HEK293T (cell line): ENCODE data around the gene PCF11.

Experiments
- BHLHE40 ChIP-seq: fragments of 450-650 bp; IDR thresholded peaks from 2 replicates; pipeline ENCODE4 v1.6.1; 2016; ENCODE audit warnings: mild to moderate bottlenecking, moderate library complexity, borderline replicate concordance
- CTBP1 ChIP-seq: fragments of 450-650 bp; IDR thresholded peaks from 2 replicates; pipeline ENCODE4 v1.6.1; 2016; ENCODE audit warnings: borderline replicate concordance
- FOXA1 ChIP-seq: fragments of 450-650 bp; IDR thresholded peaks from 2 replicates; pipeline ENCODE4 v1.6.1; 2016; ENCODE audit warnings: mild to moderate bottlenecking
- FOXK2 ChIP-seq: fragments of 450-650 bp; IDR thresholded peaks from 2 replicates; pipeline ENCODE4 v1.6.1; 2016; ENCODE audit warnings: mild to moderate bottlenecking
- FOXM1 ChIP-seq: fragments of 450-650 bp; IDR thresholded peaks from 2 replicates; pipeline ENCODE4 v1.6.1; 2017; ENCODE audit warnings: mild to moderate bottlenecking, borderline replicate concordance
- HDGF ChIP-seq: fragments of 450-650 bp; IDR thresholded peaks from 2 replicates; pipeline ENCODE4 v1.6.1; 2017; ENCODE audit warnings: antibody characterized with exemption, borderline replicate concordance
- LEF1 ChIP-seq: fragments of 450-650 bp; IDR thresholded peaks from 2 replicates; pipeline ENCODE4 v1.6.1; 2017; ENCODE audit warnings: mild to moderate bottlenecking, borderline replicate concordance
- NFRKB ChIP-seq: fragments of 450-650 bp; IDR thresholded peaks from 2 replicates; pipeline ENCODE4 v1.6.1; 2016; ENCODE audit warnings: mild to moderate bottlenecking, moderate library complexity
- SP1 ChIP-seq: fragments of 450-650 bp; IDR thresholded peaks from 2 replicates; pipeline ENCODE4 v1.6.1; 2017
- TARDBP ChIP-seq: fragments of 450-650 bp; IDR thresholded peaks from 2 replicates; pipeline ENCODE4 v1.6.1; 2016

GRCh38 chr11:83162377-83162776 lies 5.4 kb downstream of the PCF11 start:
- no peak for TF ChIP-seq BHLHE40
- TF ChIP-seq FOXM1 = no peak
- no peak for TF ChIP-seq TARDBP
- no peak for TF ChIP-seq FOXA1
- TF ChIP-seq SP1 = no peak
- TF ChIP-seq FOXK2 = no peak
- no peak for TF ChIP-seq HDGF
- TF ChIP-seq NFRKB = no peak
- TF ChIP-seq LEF1 = no peak
- no peak for TF ChIP-seq CTBP1
